ENCODE data around the gene HRH1. TPM values are rescaled to one million over a fixed set of nuclear protein-coding genes. Genes with fewer than 3 reads are reported as not detected.

HRH1 gene
- total RNA-seq, 4 donors from 2014 or later = 3.6 to 27.7 (median 6.1) TPM

DNA sequence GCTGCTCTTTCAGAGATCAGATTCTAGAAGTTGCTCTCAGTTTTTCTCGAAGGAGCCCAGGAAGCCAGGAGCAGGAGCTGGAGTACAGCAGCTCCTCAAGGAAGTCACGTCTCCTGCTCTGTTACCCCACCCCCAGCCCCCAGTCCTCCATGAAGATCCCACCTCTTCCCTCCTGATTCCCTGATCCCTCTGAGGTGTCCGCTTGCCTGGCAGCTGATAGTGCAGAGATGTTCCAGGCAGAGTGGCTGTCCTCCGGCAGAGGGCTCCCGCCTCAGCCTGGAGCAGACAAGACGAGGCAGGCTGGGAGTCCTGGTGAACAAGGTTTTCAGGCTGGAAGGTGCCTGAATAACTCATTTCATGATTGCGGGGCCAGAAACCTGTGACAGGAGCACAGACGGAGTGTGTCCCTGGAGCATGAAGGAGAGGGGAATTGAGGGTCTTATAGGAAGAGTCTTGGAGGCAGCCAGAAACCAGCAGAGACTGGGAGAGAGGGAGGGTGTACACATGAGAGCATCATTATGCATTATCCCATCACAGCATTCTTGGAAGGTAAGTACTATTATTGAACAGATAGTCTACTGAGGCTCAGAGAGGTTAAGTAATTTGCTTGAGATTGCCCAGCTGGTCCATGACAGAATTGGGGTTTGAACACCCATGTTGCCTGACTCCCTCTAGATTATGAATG lies 1.2 kb downstream of the HRH1 start:
- TF ChIP-seq CTCF (IDR thresholded peaks at IDR 0.05) = no peak
- peak; percentile 55 for DNase-seq (ENCODE audit: low spot score)
- peak; percentile 72 for ATAC-seq (ENCODE audit: low FRiP score)

GRCh38 chr3:11156026-11156410 lies 1.7 kb downstream of the HRH1 start:
- ATAC-seq (ENCODE audit: low FRiP score) (no peak), DNase-seq (ENCODE audit: low spot score) (no peak)
- no peak for TF ChIP-seq CTCF (IDR thresholded peaks at IDR 0.05)

DNA sequence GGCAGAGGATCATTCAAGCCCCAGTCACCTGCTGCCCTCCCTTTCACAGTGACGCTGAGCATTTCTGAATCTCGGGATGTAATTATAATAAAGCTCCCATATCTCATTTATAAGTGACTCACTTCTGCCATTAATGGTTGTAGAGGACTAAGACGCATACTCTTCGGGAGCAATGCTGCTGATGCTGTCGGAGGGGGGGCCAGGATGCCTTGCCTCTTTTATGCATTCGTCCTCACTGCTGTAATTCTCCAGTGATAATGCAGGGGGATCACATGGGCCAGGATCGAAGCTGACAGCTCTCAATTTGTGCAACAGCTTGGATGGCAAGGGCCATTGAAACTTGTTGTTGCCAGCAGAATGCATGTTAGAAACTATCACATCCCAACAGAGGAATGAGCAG lies 3.1 kb downstream of the HRH1 start:
- TF ChIP-seq CTCF (IDR thresholded peaks at IDR 0.05) = no peak
- ATAC-seq (ENCODE audit: low FRiP score) = no peak
- no peak for DNase-seq (ENCODE audit: low spot score)

- no peak for DNase-seq (ENCODE audit: low spot score)
- TF ChIP-seq CTCF (IDR thresholded peaks at IDR 0.05) = no peak
- peak; percentile 60 for ATAC-seq (ENCODE audit: low FRiP score)
Observed at GRCh38 chr3:11159421-11159904, 5.2 kb downstream of the HRH1 start.

GRCh38 chr3:11161666-11162065 lies 7.4 kb downstream of the HRH1 start:
- DNase-seq (ENCODE audit: low spot score) (no peak), ATAC-seq (ENCODE audit: low FRiP score) (no peak)
- TF ChIP-seq CTCF (IDR thresholded peaks at IDR 0.05) = no peak

- no peak for DNase-seq (ENCODE audit: low spot score)
- no peak for TF ChIP-seq CTCF (IDR thresholded peaks at IDR 0.05)
- no peak for ATAC-seq (ENCODE audit: low FRiP score)
Observed at GRCh38 chr3:11162401-11163345, 8.4 kb downstream of the HRH1 start.

Data from omental fat pad (tissue), 4 donors.